OCI-LY1 (cell line): ENCODE results near the gene BRD4.

Source experiments
- EZH2 ChIP-seq: fragments of 200-600 bp; sonication (generic), shearing (Covaris generic); IDR thresholded peaks from 2 replicates; pipeline ENCODE4 v1.8.0; 2017; ENCODE audit warnings: borderline replicate concordance, mixed run types, mild to moderate bottlenecking, antibody characterized with exemption, low read length, moderate library complexity, mixed read lengths
- TF ChIP-seq, protein P1 (sequence below): fragments of 200-600 bp; sonication (generic), shearing (Covaris generic); IDR thresholded peaks from 2 replicates; pipeline ENCODE4 v1.5.1; 2017; ENCODE audit warnings: mild to moderate bottlenecking, antibody characterized with exemption, low read length, moderate library complexity, mixed read lengths

- TF ChIP-seq, protein P1, sequence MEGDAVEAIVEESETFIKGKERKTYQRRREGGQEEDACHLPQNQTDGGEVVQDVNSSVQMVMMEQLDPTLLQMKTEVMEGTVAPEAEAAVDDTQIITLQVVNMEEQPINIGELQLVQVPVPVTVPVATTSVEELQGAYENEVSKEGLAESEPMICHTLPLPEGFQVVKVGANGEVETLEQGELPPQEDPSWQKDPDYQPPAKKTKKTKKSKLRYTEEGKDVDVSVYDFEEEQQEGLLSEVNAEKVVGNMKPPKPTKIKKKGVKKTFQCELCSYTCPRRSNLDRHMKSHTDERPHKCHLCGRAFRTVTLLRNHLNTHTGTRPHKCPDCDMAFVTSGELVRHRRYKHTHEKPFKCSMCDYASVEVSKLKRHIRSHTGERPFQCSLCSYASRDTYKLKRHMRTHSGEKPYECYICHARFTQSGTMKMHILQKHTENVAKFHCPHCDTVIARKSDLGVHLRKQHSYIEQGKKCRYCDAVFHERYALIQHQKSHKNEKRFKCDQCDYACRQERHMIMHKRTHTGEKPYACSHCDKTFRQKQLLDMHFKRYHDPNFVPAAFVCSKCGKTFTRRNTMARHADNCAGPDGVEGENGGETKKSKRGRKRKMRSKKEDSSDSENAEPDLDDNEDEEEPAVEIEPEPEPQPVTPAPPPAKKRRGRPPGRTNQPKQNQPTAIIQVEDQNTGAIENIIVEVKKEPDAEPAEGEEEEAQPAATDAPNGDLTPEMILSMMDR: no peak
- no peak for TF ChIP-seq EZH2
Observed at GRCh38 chr19:15381864-15382263, 49.5 kb upstream of the BRD4 start.
